ENCODE measurements around the gene PTPRN2.

DNA sequence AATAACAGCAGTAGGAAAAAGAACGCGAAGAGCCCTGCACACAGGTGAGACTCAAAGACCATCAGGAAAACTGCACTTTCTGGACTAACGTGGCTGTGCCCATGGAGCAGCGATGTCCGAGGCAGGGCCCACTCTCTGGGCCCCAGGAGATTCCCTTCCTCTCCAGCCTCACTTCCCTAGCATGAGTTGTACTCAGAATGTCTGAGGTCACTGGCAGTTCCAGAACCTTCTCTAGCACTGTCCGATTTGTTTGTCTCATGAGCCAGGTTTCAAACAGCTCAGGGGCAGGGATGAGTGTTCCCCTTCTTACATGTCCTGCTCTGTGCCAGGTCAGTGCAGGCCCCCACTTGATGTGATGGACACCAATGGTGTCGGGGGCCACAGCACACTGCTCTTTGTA, 484.2 kb downstream of the PTPRN2 start:
- TF ChIP-seq, protein P1, sequence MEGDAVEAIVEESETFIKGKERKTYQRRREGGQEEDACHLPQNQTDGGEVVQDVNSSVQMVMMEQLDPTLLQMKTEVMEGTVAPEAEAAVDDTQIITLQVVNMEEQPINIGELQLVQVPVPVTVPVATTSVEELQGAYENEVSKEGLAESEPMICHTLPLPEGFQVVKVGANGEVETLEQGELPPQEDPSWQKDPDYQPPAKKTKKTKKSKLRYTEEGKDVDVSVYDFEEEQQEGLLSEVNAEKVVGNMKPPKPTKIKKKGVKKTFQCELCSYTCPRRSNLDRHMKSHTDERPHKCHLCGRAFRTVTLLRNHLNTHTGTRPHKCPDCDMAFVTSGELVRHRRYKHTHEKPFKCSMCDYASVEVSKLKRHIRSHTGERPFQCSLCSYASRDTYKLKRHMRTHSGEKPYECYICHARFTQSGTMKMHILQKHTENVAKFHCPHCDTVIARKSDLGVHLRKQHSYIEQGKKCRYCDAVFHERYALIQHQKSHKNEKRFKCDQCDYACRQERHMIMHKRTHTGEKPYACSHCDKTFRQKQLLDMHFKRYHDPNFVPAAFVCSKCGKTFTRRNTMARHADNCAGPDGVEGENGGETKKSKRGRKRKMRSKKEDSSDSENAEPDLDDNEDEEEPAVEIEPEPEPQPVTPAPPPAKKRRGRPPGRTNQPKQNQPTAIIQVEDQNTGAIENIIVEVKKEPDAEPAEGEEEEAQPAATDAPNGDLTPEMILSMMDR (IDR thresholded peaks at IDR 0.05 in 2 of 3, conservative IDR thresholded peaks at IDR 0.05 in 1 of 3; ENCODE audit: borderline replicate concordance in 1 of 3, insufficient read depth in 1 of 3, low read depth in 2 of 3, low read length in 2 of 3), result no peak
- TF ChIP-seq, protein P2, sequence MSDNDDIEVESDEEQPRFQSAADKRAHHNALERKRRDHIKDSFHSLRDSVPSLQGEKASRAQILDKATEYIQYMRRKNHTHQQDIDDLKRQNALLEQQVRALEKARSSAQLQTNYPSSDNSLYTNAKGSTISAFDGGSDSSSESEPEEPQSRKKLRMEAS (IDR thresholded peaks at IDR 0.05), result no peak
